Activated CD4-positive, CD25-positive, alpha-beta regulatory T cell treated with anti-CD3 and anti-CD28 coated beads, Interleukin-2, amount 50 U/mL, for 24 hours (primary cell): Measurements from ENCODE around the gene RASAL1.
A peak's percentile ranks its signal among the peaks of the same experiment; 100 is the strongest.

Experiments
- ATAC-seq, 2 donors: fragments of 150-1000 bp; cut with Tn5 transposase; one replicate each; pipeline ENCODE4 v1.10.0; 2021; ENCODE audit warnings: mild to moderate bottlenecking in 1 of 2, moderate library complexity in 1 of 2

RASAL1 gene

DNA sequence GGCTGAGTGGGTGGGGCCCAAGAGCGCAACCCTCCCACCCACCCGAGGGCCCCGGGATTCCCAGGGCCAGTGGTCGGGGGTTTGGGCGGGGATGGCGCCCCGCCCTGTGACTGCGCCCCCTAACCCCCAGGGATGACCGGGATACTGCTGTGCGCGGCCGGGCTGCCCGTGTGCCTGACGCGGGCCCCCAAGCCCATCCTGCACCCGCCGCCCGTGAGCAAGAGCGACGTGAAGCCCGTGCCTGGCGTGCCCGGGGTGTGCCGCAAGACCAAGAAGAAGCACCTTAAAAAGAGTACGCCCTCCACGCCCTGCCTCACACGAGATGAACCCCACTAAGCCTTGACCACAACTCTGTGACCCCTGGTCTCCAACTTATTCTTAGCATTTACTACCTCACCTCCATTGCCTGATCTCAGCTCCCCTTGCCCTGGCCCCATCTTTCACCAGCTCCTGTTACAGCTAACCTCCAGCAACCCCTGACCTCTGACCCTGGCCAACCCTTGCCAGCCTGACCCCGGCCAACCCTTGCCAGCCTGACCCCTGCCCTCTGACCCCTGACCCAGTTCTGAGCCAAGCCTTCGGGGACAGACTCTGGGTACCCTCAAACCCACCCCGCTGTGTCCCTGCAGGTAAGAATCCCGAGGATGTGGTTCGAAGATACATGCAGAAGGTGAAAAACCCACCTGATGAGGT, 42.0 kb downstream of the RASAL1 start:
- no peak for ATAC-seq

GRCh38 chr12:113092607-113093408, 42.8 kb downstream of the RASAL1 start:
- no peak for ATAC-seq

GRCh38 chr12:113091506-113091905, 44.1 kb downstream of the RASAL1 start:
- ATAC-seq, result no peak

DNA sequence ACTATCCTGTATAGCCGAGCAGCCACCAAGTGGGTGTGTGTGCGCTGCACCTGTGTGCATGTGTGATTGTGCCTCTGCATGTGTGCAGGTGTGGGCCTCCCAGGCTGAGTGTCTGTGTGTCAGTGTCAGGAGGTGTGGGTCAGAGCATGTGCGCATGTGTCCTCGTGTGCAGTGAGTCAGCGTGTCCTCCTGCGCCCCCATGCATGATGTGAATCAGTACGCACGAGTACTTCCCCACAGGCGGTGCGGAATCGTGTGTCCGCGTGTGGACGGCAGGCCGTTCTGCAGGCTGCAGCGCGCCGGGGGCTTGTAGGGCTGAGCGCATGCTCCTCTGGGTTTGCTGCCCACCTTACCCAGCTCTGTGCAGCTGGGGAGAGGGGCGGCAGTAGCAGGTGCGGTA, 44.8 kb downstream of the RASAL1 start:
- ATAC-seq, result no peak

DNA sequence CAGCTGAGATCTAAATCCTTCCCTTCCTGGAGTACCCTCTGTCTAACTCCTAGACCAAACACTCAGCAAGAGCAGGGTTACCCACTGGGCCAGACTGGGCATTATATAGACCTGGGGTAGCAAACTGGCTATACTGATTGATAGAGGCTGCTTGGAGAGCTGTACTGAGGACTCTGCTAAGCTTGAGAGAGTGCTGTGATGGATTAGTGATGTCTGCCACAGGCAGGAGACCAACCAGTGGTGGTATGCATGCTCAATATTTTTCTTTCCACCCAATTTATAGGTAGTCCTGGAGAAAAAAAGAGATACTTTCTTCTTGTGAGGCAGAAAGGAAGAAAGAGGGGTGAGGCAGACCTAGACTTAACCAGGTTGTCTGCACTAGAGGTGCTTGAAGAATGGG, 45.7 kb downstream of the RASAL1 start:
- ATAC-seq, result no peak

DNA sequence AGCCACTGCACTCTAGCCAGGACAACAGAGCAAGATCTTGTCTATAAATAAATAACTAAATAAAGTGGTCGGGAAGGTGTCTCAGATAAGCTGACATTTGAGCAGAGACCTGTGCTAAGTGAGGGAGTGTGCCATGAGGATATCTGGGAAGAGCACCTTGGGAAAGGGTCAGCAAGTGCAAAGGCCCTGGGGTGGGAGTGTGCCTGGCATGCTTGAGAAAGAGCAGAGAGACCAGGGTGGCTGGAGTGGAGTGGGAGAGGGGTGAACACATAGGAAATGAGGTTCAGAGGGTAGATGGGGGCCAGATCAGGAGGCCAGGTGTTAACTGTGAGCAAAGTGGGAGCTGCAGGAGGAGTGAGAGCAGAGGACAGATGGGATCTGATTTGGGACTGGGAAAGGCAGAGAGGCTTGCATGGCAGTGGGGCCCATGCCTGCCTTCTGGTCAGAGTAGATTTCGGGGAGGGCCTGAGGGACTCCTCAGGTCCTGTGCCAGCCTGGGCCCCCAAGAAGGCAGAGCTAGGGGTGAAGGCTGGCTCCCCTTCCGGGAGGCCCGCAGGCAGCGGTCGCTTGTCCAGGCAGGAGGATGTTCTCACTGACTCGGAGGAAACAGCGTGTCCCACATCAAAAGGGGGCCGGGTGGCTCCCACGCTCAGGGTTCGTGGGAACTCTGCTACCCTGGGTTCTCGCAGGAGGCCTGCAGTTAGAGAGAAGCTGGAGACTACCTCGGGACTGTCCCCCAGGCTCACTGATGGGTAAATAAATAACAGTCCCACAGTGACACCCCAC, 46.4 kb downstream of the RASAL1 start:
- ATAC-seq, result peak; percentile 71 to 79

- ATAC-seq, result no peak
Measured at GRCh38 chr12:113088037-113088436, 47.5 kb downstream of the RASAL1 start.

- no peak for ATAC-seq
Measured at GRCh38 chr12:113087193-113087592, 48.4 kb downstream of the RASAL1 start.

GRCh38 chr12:113086249-113087164, 49.1 kb downstream of the RASAL1 start:
- no peak for ATAC-seq

DNA sequence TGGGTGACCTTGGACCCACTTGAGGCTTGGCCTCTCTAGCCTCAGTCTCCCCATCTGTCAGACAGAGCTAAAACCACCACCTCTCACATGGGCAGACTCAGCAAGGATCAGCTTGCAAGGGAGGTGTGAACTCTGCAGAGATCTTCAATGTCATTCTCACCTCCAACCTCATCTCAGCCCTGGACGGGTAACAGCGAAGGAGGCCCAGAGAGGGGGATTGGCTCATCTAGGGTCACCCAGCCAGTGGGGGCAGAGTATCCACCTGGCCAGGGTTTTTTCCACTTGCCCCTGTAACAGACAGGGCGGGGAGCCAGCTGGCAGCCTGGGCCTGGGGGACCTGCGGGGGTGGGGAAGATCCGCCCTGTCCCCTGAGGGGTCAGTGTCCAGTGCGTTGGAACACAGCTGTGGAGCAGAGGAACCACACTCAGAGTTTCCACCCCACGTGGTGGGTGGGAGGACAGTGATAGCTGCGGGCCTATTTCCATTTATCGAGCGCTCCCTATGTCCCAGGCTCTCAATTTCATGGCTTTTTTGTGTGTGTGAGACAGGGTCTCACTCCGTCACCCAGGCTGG, 51.6 kb downstream of the RASAL1 start:
- no peak for ATAC-seq

- ATAC-seq, result no peak
Measured at GRCh38 chr12:113082486-113083148, 52.9 kb downstream of the RASAL1 start.

DNA sequence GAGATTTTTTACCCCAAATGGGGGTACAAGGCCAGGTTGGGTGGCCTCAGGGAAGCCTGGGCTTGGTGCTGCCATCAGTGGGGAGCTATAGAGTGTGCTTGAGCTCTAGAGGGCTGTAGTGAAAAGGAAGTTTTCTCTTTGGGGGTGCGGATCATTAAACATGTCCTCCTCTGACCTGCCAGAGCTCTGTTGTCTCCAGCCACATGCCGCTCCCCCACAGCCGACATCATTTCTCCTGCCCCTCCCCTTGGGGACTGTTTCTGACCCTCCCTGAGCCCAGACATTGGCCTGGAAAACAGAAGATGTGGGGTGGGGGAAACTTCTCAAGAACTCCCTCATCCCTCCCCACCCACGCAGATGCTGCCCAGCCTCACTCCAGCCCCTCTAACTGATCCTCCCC, 53.7 kb downstream of the RASAL1 start:
- no peak for ATAC-seq

- ATAC-seq, result no peak
Measured at GRCh38 chr12:113077859-113078255, 57.7 kb downstream of the RASAL1 start.

DNA sequence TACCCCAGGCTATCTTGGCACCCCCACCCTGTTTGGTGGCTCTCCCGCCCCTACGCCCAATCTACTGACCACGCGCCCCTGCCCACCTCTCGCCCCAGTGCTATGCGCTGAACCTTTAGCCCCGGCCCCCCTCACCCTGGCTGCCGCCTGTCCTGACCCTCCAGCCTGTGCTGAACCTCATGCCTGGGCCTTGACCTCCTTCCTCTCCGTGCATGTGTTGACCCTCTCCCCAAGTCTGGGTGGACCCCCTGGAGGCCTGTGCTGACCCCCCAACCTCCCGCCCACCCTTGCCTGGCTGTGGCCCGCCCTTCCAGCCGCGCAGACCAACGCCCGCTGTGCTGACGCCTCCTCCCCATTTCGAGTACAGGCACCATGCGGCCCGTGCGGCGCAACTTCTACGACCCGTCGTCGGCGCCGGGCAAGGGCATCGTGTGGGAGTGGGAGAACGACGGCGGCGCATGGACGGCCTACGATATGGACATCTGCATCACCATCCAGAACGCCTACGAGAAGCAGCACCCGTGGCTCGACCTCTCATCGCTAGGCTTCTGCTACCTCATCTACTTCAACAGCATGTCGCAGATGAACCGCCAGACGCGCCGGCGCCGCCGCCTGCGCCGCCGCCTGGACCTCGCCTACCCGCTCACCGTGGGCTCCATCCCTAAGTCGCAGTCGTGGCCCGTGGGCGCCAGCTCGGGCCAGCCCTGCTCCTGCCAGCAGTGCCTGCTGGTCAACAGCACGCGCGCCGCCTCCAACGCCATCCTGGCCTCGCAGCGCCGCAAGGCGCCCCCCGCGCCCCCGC, 58.3 kb downstream of the RASAL1 start:
- no peak for ATAC-seq

- peak; percentile 46 to 61 for ATAC-seq
Measured at GRCh38 chr12:113075137-113075683, 60.4 kb downstream of the RASAL1 start.

- no peak for ATAC-seq
Measured at GRCh38 chr12:113073586-113073985, 62.0 kb downstream of the RASAL1 start.

GRCh38 chr12:113072136-113072535, 63.4 kb downstream of the RASAL1 start:
- ATAC-seq, result no peak

- no peak for ATAC-seq
Measured at GRCh38 chr12:113071135-113072112, 64.1 kb downstream of the RASAL1 start.
